Ureter (tissue), 1 donor: ENCODE results near the gene GLYR1. TPM values are rescaled to one million over a fixed set of nuclear protein-coding genes. Genes with fewer than 3 reads are reported as not detected.
"Not testable (repeated sequence)": the region's sequence is repeated elsewhere in the genome, so short reads cannot be mapped to it uniquely, and the experiment has no call there.

ENCODE experiments used
- DNase-seq: peaks from one replicate; pipeline ENCODE4 v3.0.0-alpha.2; 2020; ENCODE audit warnings: low spot score
- total RNA-seq: library from RNA; stranded (reverse); gene quantifications from one replicate; pipeline ENCODE4 v1.2.4, GENCODE V29; 2023
- donor health status: DM: yes; HTN: yes; CAD: no.

The GLYR1 gene
- total RNA-seq, 1 donor from 2014 or later = 120 TPM

- DNase-seq = no peak
Measured at GRCh38 chr16:4788910-4789309, 58.2 kb downstream of the GLYR1 start.

DNA sequence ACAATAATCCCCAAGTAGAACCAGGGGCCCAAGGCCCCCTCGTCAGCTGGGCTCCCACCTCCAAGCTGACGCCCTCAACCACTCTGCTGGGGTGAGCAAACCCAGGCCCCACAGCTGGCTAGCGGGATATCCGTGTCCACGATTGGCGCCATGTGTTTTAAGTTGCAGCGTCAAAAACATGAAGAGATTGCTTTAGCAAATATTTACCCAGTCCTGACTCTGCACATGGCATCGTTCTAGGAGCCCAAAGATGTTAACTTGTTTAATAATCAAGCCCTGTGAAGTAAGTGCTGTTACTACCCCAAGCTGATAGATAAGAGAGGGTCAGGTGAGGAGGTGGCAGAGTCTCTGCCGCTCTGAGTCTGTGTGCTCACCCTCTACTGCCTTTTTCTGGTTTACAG is 58.6 kb downstream of the GLYR1 start:
- DNase-seq = no peak

GRCh38 chr16:4787627-4788482 is 59.2 kb downstream of the GLYR1 start, which contains the start of gene SEPTIN12:
Gene SEPTIN12 (minus strand): TSS chr16:4788345. CDS start chr16:4787645, 700 bp downstream.
- no peak for DNase-seq

DNA sequence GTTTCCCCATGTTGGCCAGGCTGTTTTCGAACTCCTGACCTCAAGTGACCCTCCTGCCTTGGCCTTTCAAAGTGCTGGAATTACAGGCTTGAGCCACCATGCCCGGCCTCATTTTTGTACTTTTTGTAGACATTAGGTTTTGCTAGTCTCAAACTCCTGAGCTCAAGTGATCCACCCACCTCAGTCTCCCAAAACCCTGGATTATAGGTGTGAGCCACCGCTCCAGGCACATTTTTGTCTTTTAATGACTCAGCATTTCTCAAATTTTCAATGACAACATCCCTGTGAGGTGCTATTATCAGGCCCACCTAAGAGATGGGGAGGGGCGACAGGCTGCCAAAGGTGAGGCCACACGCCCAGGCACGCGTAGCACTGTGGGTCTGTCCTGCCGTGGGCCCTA is 60.0 kb downstream of the GLYR1 start:
- DNase-seq = no peak

GRCh38 chr16:4785758-4786433 is 61.2 kb downstream of the GLYR1 start:
- no peak for DNase-seq

- DNase-seq = not testable (repeated sequence)
Measured at GRCh38 chr16:4784444-4784987, 62.6 kb downstream of the GLYR1 start.

GRCh38 chr16:4783951-4784336 is 63.1 kb downstream of the GLYR1 start:
- no peak for DNase-seq

DNA sequence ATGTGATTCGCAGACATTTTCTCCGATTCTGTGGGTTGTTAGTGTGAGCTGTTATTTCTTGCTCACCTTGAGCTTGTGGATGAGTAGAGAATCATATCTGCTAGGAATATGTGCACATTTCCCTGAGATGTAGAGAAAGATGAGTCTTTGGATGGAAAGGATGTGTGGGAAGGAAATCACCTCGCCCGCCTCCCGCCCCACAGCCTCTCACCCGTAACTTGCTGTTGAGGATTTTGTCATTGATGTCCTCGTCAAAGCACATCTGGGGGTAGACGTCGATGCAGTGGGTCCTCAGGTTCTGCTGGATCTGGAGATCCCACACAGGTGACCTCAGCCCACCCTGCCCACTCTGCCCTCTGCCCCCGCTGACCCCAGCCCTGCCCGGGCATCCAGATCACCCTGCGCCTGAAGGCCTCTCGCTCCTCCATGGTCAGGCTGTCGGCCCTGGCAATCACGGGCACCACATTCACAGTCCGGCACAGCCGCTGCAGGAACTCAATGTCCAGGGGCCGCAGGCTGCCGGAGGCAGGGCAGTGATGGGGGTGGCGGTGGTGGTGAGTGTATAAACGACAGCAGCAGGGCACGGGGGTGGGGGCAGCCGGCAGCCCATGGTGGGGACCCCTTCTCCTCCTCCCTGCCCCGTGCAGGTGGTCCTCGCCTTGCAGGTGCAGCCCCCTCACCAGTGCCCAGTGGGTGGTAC is 63.7 kb downstream of the GLYR1 start:
- no peak for DNase-seq

DNA sequence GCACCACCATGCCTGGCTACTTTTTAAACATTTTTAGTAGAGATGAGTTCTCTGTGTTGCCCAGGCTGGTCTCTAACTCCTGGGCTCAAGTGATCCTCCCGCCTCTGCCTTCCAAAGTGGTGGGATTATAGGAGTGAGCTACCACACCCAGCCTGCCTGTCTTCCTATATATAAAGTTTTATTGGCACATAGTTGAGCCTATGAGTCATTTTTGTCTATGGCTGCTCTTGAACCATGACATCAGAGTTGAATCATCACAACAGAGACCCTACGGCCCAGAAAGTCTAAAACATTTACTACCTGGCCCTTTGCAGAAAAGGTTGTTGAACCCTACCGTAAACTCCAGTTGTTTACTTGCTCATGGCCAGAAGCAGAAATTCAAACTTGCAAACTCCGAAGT is 66.9 kb downstream of the GLYR1 start:
- no peak for DNase-seq

- DNase-seq = no peak
Measured at GRCh38 chr16:4778050-4778392, 69.1 kb downstream of the GLYR1 start.

GRCh38 chr16:4777339-4778049 is 69.6 kb downstream of the GLYR1 start:
- DNase-seq = no peak

DNA sequence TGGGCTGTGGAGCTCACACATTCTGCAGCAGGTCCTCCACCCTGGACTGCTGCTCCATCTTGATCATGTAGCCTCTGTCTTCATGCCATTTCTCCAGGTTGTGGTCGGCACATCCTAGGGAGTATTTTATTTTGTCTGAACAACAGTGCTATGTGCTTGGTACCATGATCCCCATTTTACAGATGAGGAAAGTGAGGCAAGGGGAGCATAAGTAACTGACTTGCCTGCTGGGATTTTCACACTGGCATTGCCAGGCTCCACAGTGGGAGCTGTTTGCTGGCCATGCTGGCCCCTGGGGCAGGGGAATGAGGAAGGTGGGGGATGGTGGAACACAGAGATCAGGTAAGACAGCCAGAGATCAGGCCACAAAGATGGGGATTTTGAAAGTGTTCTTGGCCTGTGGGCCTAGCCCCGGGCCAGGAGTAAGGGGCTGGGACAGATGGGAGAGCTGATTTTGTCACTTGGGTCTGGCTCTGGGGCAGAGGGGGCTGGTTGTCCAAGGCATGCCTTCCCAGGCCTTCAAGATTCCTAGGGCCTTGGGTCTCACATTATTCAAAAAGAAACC is 70.9 kb downstream of the GLYR1 start:
- DNase-seq = no peak

DNA sequence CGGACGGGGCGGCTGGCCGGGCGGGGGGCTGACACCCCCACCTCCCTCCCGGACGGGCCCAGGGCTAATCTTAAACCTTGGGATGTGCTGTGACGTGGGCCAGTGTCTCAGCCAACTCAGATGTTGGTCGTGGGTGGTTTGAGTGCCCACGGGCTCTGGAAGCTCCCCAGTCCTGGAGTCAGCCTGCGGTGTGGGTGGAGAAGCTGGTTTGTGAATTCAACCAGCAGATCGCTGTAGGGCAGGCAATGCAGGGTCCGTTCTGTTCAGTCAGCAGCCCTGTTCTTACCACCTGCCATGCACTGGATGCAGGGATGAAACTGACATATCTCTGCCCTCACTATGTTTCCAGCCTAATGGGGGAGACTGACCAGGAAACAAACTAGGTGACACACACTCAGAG is 72.1 kb downstream of the GLYR1 start:
- DNase-seq = no peak

- no peak for DNase-seq
Measured at GRCh38 chr16:4772351-4772750, 74.7 kb downstream of the GLYR1 start.

DNA sequence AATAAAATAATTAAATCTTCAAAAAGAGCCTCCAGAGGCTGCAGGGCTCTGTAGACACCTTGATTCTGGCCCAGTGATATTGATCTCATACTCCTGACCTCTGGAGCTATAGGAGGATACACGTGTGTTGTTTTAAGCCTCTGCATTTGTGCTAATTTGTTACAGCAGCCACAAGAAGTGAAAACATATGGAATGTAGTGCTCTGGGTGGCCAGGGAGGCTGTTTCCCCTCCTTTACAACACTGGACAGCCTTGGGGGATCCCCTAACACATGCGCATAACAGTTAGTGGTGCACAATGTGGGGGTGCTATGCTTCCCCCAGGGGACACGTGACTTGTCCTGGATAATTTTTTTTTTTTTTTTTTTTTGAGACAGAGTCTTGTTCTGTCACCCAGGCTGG is 75.4 kb downstream of the GLYR1 start:
- no peak for DNase-seq

- DNase-seq = no peak
Measured at GRCh38 chr16:4769306-4769638, 77.8 kb downstream of the GLYR1 start.

- peak; percentile 98 for DNase-seq
Measured at GRCh38 chr16:4768549-4769305, 78.4 kb downstream of the GLYR1 start.

DNA sequence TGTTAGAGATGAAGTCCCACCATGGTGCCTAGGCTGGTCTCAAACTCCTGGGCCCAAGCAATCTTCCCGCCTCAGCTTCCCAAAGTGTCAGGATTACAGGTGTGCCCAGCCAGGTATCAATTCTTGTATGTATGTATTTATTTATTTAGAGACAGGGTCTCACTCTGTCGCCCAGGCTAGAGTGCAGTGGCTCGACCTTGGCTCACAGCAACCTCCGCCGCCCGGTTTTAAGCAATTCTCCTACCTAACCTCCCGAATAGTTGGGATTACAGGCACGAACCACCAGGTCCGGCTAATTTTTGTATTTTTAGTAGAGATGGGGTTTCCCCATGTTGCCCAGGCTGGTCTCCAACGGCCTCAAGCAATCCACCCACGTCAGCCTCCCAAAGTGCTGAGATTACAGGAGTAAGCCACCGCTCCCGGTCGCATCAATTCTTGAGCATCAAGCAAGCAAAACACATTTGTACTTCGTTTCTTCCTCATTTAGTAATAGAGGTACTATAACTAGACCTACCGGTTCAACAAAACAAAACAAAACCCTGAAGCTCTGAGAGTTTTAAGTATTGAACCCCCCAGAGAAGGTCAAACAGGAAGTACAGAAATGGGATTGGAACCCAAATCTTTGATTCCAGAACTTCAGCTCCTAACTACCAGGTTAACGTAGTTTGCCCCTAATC is 79.1 kb downstream of the GLYR1 start:
- DNase-seq = no peak

DNA sequence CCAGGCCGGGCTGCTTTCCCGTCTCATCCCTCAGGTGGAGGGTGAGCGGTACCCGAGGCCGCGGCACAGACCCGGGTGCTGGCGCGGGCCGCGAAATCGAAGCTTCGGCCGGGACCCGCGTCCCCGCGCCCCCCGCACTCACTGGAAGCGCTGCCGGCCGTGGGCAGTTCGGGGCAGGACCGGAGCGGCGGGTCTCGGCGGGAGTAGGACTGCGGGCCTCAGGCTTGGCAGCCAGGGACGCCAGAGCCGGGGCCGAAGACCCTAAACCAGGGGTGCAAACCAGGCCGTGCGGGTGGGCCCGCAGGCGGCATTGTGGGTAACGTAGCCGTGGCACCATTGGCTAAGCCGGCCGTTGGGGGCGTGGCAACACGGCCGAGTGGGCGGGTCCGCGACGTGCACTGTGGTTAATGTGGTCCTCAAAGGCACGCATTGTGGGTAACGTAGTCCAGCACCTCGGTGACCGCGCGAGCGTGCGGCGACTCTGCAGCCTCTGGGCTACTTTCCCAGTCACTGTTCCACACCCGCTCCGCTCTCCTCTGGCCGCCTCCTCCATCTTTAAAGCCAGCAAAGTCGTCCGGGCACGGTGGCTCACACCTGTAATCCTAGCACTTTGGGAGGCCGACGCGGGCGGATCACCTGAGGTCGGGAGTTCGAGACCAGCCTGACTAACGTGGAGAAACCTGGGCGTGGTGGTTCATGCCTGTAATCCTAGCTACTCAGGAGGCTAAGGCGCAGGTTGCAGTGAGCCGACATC is 80.0 kb downstream of the GLYR1 start, which contains the start of gene ZNF500:
ZNF500 (minus strand) TSS at position 288 of the 754 bp plus-strand sequence. CDS start 1,184 bp downstream, outside the sequence.
- peak; percentile 99 for DNase-seq
